GM23248 (cell line): ENCODE results near the gene CARS1. TPM values are rescaled to one million over a fixed set of nuclear protein-coding genes. Genes with fewer than 3 reads are reported as not detected.
A peak's percentile ranks its signal among the peaks of the same experiment; 100 is the strongest.

Experiments used
- DNase-seq: peaks from one replicate; pipeline ENCODE4 v3.0.0-alpha.2; 2015
- H2AFZ ChIP-seq: fragments of 200-600 bp; sonication (generic); 2 replicates; pipeline ENCODE4 v1.6.1; 2016; ENCODE audit warnings: antibody characterized with exemption
- H3F3A ChIP-seq: fragments of 200-600 bp; sonication (generic); 2 replicates; pipeline ENCODE4 v1.6.1; 2016; ENCODE audit warnings: mild to moderate bottlenecking, antibody characterized with exemption, mixed run types; ENCODE audit not compliant: insufficient read depth
- H3K27ac ChIP-seq: fragments of 200-600 bp; sonication (generic); 2 replicates; pipeline ENCODE4 v1.5.1; 2016; ENCODE audit warnings: mild to moderate bottlenecking
- H3K27me3 ChIP-seq: fragments of 200-600 bp; sonication (generic); replicated peaks from 2 replicates; pipeline ENCODE4 v1.6.1; 2016; ENCODE audit warnings: mild to moderate bottlenecking; ENCODE audit not compliant: insufficient read depth
- H3K36me3 ChIP-seq: fragments of 200-600 bp; sonication (generic); 2 replicates; pipeline ENCODE4 v1.6.1; 2016; ENCODE audit warnings: low read depth, mild to moderate bottlenecking
- H3K4me1 ChIP-seq: fragments of 200-600 bp; sonication (generic); 2 replicates; pipeline ENCODE4 v1.6.1; 2016; ENCODE audit warnings: mild to moderate bottlenecking; ENCODE audit not compliant: insufficient read depth
- H3K4me2 ChIP-seq: fragments of 200-600 bp; sonication (generic); one replicate; pipeline ENCODE4 v1.6.1; 2016; ENCODE audit warnings: mild to moderate bottlenecking; ENCODE audit not compliant: unreplicated experiment
- H3K4me3 ChIP-seq: fragments of 200-600 bp; sonication (generic); 2 replicates; pipeline ENCODE4 v1.5.1; 2016; ENCODE audit warnings: mild to moderate bottlenecking
- H3K79me2 ChIP-seq: fragments of 200-600 bp; sonication (generic); 2 replicates; pipeline ENCODE4 v1.6.1; 2016; ENCODE audit warnings: mild to moderate bottlenecking; ENCODE audit not compliant: insufficient read depth
- H3K9ac ChIP-seq: fragments of 200-600 bp; sonication (generic); 2 replicates; pipeline ENCODE4 v1.6.1; 2016; ENCODE audit warnings: mild to moderate bottlenecking
- H3K9me2 ChIP-seq: fragments of 200-600 bp; sonication (generic); 2 replicates; pipeline ENCODE4 v1.6.1; 2016; ENCODE audit warnings: mixed run types, mild to moderate bottlenecking, moderate library complexity; ENCODE audit not compliant: insufficient read depth
- H3K9me3 ChIP-seq: fragments of 200-600 bp; sonication (generic); one replicate; pipeline ENCODE4 v1.6.1; 2017; ENCODE audit warnings: low read depth
- H4K20me1 ChIP-seq: fragments of 200-600 bp; sonication (generic); 2 replicates; pipeline ENCODE4 v1.6.0; 2016; ENCODE audit not compliant: insufficient read depth
- EZH2 ChIP-seq: fragments of 200-600 bp; sonication (generic); IDR thresholded peaks from 2 replicates; pipeline ENCODE4 v1.6.1; 2018; ENCODE audit warnings: antibody characterized with exemption, mild to moderate bottlenecking; ENCODE audit not compliant: insufficient read depth, poor library complexity, severe bottlenecking
- EZH2phosphoT487 ChIP-seq: fragments of 200-600 bp; sonication (generic); IDR thresholded peaks from 2 replicates; pipeline ENCODE4 v1.6.1; 2018; ENCODE audit warnings: antibody characterized with exemption, moderate library complexity, mild to moderate bottlenecking, low read depth; ENCODE audit not compliant: insufficient read depth
- WGBS, 2 experiments: methylation state at CpG; one replicate each; pipeline ENCODE4 v1.1.6; 2015 to 2017; ENCODE audit warnings: low lambda C conversion rate in 2 of 2, low coverage in 1 of 2; ENCODE audit errors: missing lambda C conversion rate in 2 of 2; 5-methylcytosine and 5-hydroxymethylcytosine counted together
- in situ Hi-C: fragments of 300-500 bp; cut with MboI; formaldehyde crosslinking; loops from 2 replicates; pipeline ENCODE4 v1.15.0; 2020
- polyA plus RNA-seq: library from polyadenylated mRNA; unstranded; fragments of >200 nt; fragmentation: Nextera tagmentation; extraction: Ambion mirVana; gene quantifications from 2 replicates; pipeline ENCODE4 v1.2.1, GENCODE V29; 2016
- total RNA-seq: library from RNA; depleted of rRNA; stranded (reverse); fragments of >200 nt; shearing (Covaris generic); gene quantifications from 2 replicates; pipeline ENCODE4 v1.2.3, GENCODE V29; 2014

The CARS1 gene
- total and polyA plus RNA-seq, 2 experiments from 2014 or later: 111 to 115 TPM

DNA sequence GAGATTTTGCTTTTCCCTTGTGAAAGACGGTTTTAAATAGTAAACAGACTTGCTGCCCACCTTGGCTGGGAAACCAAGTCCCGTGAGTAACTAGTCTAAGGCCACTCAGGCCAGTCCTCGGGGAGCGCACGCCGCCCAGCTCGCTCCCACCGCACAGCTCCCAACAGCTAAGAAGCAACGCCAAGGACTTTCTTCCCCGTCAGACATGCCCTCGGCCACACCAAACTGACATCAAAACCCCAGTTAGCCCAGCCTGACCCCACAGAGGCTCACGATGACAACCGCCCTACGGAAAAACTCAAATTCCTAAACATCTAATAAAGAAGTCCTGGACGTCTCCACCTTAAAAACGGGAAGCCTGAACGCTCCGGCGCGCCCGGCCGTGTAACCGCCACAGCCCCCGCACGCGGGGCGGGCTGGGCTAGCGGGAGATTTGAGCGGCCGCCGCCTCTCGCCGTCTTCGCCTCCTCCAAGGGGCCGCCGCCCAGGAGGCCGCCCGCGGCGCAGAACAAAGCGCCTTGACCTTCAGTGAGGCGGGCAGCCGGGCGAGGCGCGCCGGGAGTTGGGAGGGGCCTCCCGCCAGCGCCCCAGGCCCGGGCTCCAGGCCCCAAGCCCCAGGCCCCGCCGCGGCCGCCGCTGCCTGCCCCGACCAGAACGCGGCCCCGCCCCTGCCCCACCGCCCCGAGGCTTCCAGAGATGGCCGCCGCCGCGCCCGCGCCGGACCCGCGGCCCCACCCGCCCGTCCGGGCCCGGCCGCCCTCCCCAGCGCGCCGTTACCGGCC, 65.6 kb downstream of the CARS1 start:
- Histone ChIP-seq H3K4me3 (peak overlapping the region; percentile 83), H3K9me3 (no peaks in the 10 kb centered on the region), H3K9ac (peak overlapping the region; percentile 91), H3K4me2 (peak overlapping the region; percentile 97), H3K36me3 (no peaks in the 10 kb centered on the region), H3K27me3 (no peaks in the 10 kb centered on the region), H3K4me1 (peaks cover 30% of the 10 kb centered on the region), H3K9me2 (no peaks in the 10 kb centered on the region), H3K27ac (peak overlapping the region; percentile 84), H4K20me1 (no peaks in the 10 kb centered on the region), H3F3A (peaks cover 13% of the 10 kb centered on the region), H2AFZ (peak overlapping the region; percentile 90), H3K79me2 (peaks cover 50% of the 10 kb centered on the region)
- TF ChIP-seq EZH2 (no peak), EZH2phosphoT487 (no peak)
- 0% methylated on average over 28 to 56 of the region's 79 CpGs for WGBS, 2 experiments
- in situ Hi-C loops: no loop called here
- DNase-seq: peak; percentile 86

- 2% methylated on average over 17 of the region's 17 CpGs for WGBS, 2 experiments
- Histone ChIP-seq H3K27me3 (no peaks in the 10 kb centered on the region), H3F3A (peaks cover 13% of the 10 kb centered on the region), H3K4me2 (peak overlapping the region; percentile 97), H3K36me3 (no peaks in the 10 kb centered on the region), H2AFZ (peak overlapping the region; percentile 67), H3K9me3 (no peaks in the 10 kb centered on the region), H3K79me2 (peaks cover 58% of the 10 kb centered on the region), H3K9ac (peak overlapping the region; percentile 91), H3K27ac (peak overlapping the region; percentile 84), H3K9me2 (no peaks in the 10 kb centered on the region), H3K4me1 (peaks cover 30% of the 10 kb centered on the region), H4K20me1 (no peaks in the 10 kb centered on the region), H3K4me3 (peak overlapping the region; percentile 83)
- in situ Hi-C loops: no loop called here
- TF ChIP-seq EZH2phosphoT487: no peak
- TF ChIP-seq EZH2: no peak
- DNase-seq: peak; percentile 55
Observed at GRCh38 chr11:2990617-2991451, 66.4 kb downstream of the CARS1 start.

GRCh38 chr11:2989551-2989950, 67.7 kb downstream of the CARS1 start:
- Histone ChIP-seq H3K9me2 (no peaks in the 10 kb centered on the region), H3K4me1 (peaks cover 32% of the 10 kb centered on the region), H3K27me3 (no peaks in the 10 kb centered on the region), H3K4me3 (peak overlapping the region; percentile 83), H3K4me2 (peak overlapping the region; percentile 97), H3K27ac (no peak overlapping the region), H3K79me2 (peaks cover 71% of the 10 kb centered on the region), H3K9me3 (no peaks in the 10 kb centered on the region), H3K9ac (peak overlapping the region; percentile 91), H2AFZ (no peak overlapping the region), H3K36me3 (no peaks in the 10 kb centered on the region), H4K20me1 (no peaks in the 10 kb centered on the region), H3F3A (peaks cover 13% of the 10 kb centered on the region)
- 63 to 66% methylated on average over 3 of the region's 3 CpGs for WGBS, 2 experiments
- no peak for TF ChIP-seq EZH2
- no peak for TF ChIP-seq EZH2phosphoT487
- in situ Hi-C loops: no loop called here
- DNase-seq: no peak

GRCh38 chr11:2989006-2989405, 68.2 kb downstream of the CARS1 start:
- Histone ChIP-seq H3K79me2 (peaks cover 77% of the 10 kb centered on the region), H3K4me1 (peaks cover 32% of the 10 kb centered on the region), H3F3A (peaks cover 13% of the 10 kb centered on the region), H3K9me2 (no peaks in the 10 kb centered on the region), H3K27me3 (no peaks in the 10 kb centered on the region), H3K4me2 (peak overlapping the region; percentile 97), H3K9me3 (no peaks in the 10 kb centered on the region), H3K4me3 (peak overlapping the region; percentile 83), H2AFZ (no peak overlapping the region), H3K27ac (0 out of 2 replicates have a peak overlapping the region, but pooled peaks have one; percentile 6), H4K20me1 (no peaks in the 10 kb centered on the region), H3K36me3 (no peaks in the 10 kb centered on the region), H3K9ac (peak overlapping the region; percentile 91)
- TF ChIP-seq EZH2phosphoT487: no peak
- no peak for TF ChIP-seq EZH2
- in situ Hi-C loops: no loop called here
- DNase-seq: peak; percentile 25
- 62 to 66% methylated on average over 4 of the region's 4 CpGs for WGBS, 2 experiments
